Kidney (tissue), 22 donors: ENCODE data around the gene DCLRE1B. TPM values are rescaled to one million over a fixed set of nuclear protein-coding genes. Genes with fewer than 3 reads are reported as not detected.

Experiments
- DNase-seq, 5 donors: peaks; one replicate each; pipeline ENCODE4 v3.0.0-alpha.2; 2013 to 2020
- FAIRE-seq: peaks from 2 replicates; lab custom pipeline; 2012; peaks lifted over from hg19 to GRCh38; lab: Jason Lieb, UNC
- H3K27ac ChIP-seq, 2 donors: one replicate each; pipeline ENCODE4 v1.7.0; 2013; ENCODE audit warnings: low read depth in 2 of 2, low read length in 2 of 2, inconsistent platforms in 1 of 2
- H3K27me3 ChIP-seq: one replicate; pipeline ENCODE4 v1.7.1; 2013; ENCODE audit warnings: low read length, inconsistent platforms; ENCODE audit not compliant: control insufficient read depth, insufficient read depth
- H3K36me3 ChIP-seq, 3 donors: one replicate each; pipeline versions ENCODE4 v1.7.0 to v1.7.1; 2013; ENCODE audit warnings: low read length in 3 of 3, control low read depth in 1 of 3, inconsistent platforms in 1 of 3; ENCODE audit not compliant: insufficient read depth in 3 of 3, control insufficient read depth in 2 of 3
- H3K4me1 ChIP-seq, 3 donors: one replicate each; pipeline versions ENCODE4 v1.7.0 to v1.7.1; 2013; ENCODE audit warnings: low read length in 3 of 3, inconsistent platforms in 1 of 3, low read depth in 1 of 3; ENCODE audit not compliant: control insufficient read depth in 2 of 3, insufficient read depth in 2 of 3
- H3K4me3 ChIP-seq, 3 donors: one replicate each; pipeline versions ENCODE4 v1.7.0 to v1.8.1; 2013; ENCODE audit warnings: low read length in 3 of 3, control low read depth in 1 of 3, inconsistent platforms in 1 of 3
- H3K9ac ChIP-seq, 3 donors: one replicate each; pipeline versions ENCODE4 v1.7.0 to v1.7.1; 2013; ENCODE audit warnings: low read length in 3 of 3, control low read depth in 1 of 3, inconsistent platforms in 1 of 3
- H3K9me3 ChIP-seq, 3 donors: one replicate each; pipeline versions ENCODE4 v1.7.0 to v1.7.1; 2013; ENCODE audit warnings: low read length in 3 of 3, control low read depth in 1 of 3, inconsistent platforms in 1 of 3; ENCODE audit not compliant: control insufficient read depth in 2 of 3, insufficient read depth in 1 of 3
- CTCF ChIP-seq: IDR thresholded peaks from 3 replicates; pipeline ENCODE4 v1.5.1; 2012; ENCODE audit warnings: mild to moderate bottlenecking, moderate library complexity, borderline replicate concordance; ENCODE audit not compliant: insufficient read depth; ENCODE audit errors: extremely low read depth
- intact Hi-C: fragments of 100-400 bp; cut with DNase I; formaldehyde crosslinking; loops from one replicate; pipeline ENCODE4 v1.11.1; 2022
- long read RNA-seq, 10 donors: library from polyadenylated mRNA in 1 of 10; unstranded in 1 of 10; transcript quantifications; one replicate each; pipeline ENCODE4 v2.0.0 and lab custom pipeline, GENCODE V29; 2021 to 2026
- polyA plus RNA-seq: library from polyadenylated mRNA; stranded (reverse); fragments of 350-450 nt; fragmentation: Illumina TruSeq; extraction: RNeasy Lipid Tissue Mini Kit (QIAGEN cat#74804); gene quantifications from one replicate; pipeline ENCODE4 v1.2.3, GENCODE V29; 2014; ENCODE audit warnings: low read depth, low replicate concordance; ENCODE audit not compliant: insufficient read depth
- total RNA-seq: library from RNA; stranded (reverse); fragmentation: NEBNext Ultra II Directional; extraction: Animal tissue kit (Norgen Biotek cat#: 25700); gene quantifications from one replicate; pipeline ENCODE4 v1.2.1, GENCODE V29; 2021
- donor health status: control.
- donor health status: control.
- donor health status: control.
- donor health status: control.
- donor health status: control.
- donor health status: DM: yes; HTN: yes; CAD: no.
- donor health status: Normal renal cell carcinoma (clear cell type).

The DCLRE1B gene
- 6.1 TPM for total RNA-seq
- 1.4 TPM for polyA plus RNA-seq
- long read RNA-seq, donor 1, partial matches to known transcripts = 0 of 4 reads
- long read RNA-seq, donor 1, other reads (novel, unspliced or antisense) = 0 of 4 reads
- long read RNA-seq, donor 2, partial matches to known transcripts = 0 of 6 reads
- long read RNA-seq, donor 2, other reads (novel, unspliced or antisense) = 0 of 6 reads
- long read RNA-seq, donor 3, partial matches to known transcripts = 0 of 1 reads
- long read RNA-seq, donor 3, other reads (novel, unspliced or antisense) = 0 of 1 reads
- long read RNA-seq, donor 4 = 0 reads
- long read RNA-seq, donor 5 = 0 reads
- long read RNA-seq, donor 6, partial matches to known transcripts = 0 of 1 reads
- long read RNA-seq, donor 6, other reads (novel, unspliced or antisense) = 0 of 1 reads
- long read RNA-seq, donor 7, partial matches to known transcripts = 2 of 8 reads
- long read RNA-seq, donor 7, other reads (novel, unspliced or antisense) = 0 of 8 reads
- long read RNA-seq, donor 8, partial matches to known transcripts = 0 of 3 reads
- long read RNA-seq, donor 8, other reads (novel, unspliced or antisense) = 0 of 3 reads
- long read RNA-seq, donor 9, partial matches to known transcripts = 0 of 1 reads
- long read RNA-seq, donor 9, other reads (novel, unspliced or antisense) = 0 of 1 reads
- long read RNA-seq, donor 10, partial matches to known transcripts = 0 of 5 reads
- long read RNA-seq, donor 10, other reads (novel, unspliced or antisense) = 0 of 5 reads

- FAIRE-seq = peak; percentile 93
- intact Hi-C loops = no loop called here
- peaks cover 4 to 8% (median 7%) of the 10 kb centered on the region in 3 donors for H3K36me3 ChIP-seq
Observed at GRCh38 chr1:113904674-113905434, at the start of gene DCLRE1B, which contains the start of gene AP4B1. Gene DCLRE1B, plus strand, starts transcription at chr1:113905326. Its CDS starts 261 bp downstream, at chr1:113905587. Gene AP4B1, minus strand, starts transcription at chr1:113904799. Its CDS starts 82 bp downstream, at chr1:113904717.

GRCh38 chr1:113855630-113856400 is 49.3 kb upstream of the DCLRE1B start:
- H3K27me3 ChIP-seq = no peaks in the 10 kb centered on the region
- H3K4me1 ChIP-seq = no peaks in the 10 kb centered on the region
- TF ChIP-seq CTCF = no peak
- H3K27ac ChIP-seq = no peak overlapping the region
- H3K36me3 ChIP-seq = no peaks in the 10 kb centered on the region
- no peak overlapping the region for H3K4me3 ChIP-seq
- intact Hi-C loops = no loop called here
- DNase-seq (no peak), FAIRE-seq (no peak)
- no peaks in the 10 kb centered on the region for H3K9me3 ChIP-seq
- H3K9ac ChIP-seq = no peak overlapping the region

More at GRCh38 chr1:113904674-113905434, at the start of gene DCLRE1B, which contains the start of gene AP4B1:
- H3K9ac ChIP-seq = peak within 1 kb of the TSS; percentile 85 to 100 (median 99)
- peaks cover 0 to 13% (median 0%) of the 10 kb centered on the region in 3 donors for H3K4me1 ChIP-seq
- DNase-seq = peak; percentile 99 to 100 (median 100)
- peak; percentile 76 for TF ChIP-seq CTCF
- no peaks in the 10 kb centered on the region for H3K27me3 ChIP-seq
- peak within 1 kb of the TSS; percentile 85 to 98 (median 93) for H3K4me3 ChIP-seq
- peak within 1 kb of the TSS; percentile 72 to 94 for H3K27ac ChIP-seq
- no peaks in the 10 kb centered on the region for H3K9me3 ChIP-seq

- H3K9me3 ChIP-seq = no peaks in the 10 kb centered on the region
- H3K27ac ChIP-seq = no peak overlapping the region
- H3K4me3 ChIP-seq = no peak overlapping the region
- H3K4me1 ChIP-seq = no peaks in the 10 kb centered on the region
- H3K9ac ChIP-seq = no peak overlapping the region
- no peak for TF ChIP-seq CTCF
- DNase-seq (no peak), FAIRE-seq (no peak)
- no peaks in the 10 kb centered on the region for H3K27me3 ChIP-seq
- intact Hi-C loops = no loop called here
- no peaks in the 10 kb centered on the region for H3K36me3 ChIP-seq
Observed at GRCh38 chr1:113856401-113856790, 48.7 kb upstream of the DCLRE1B start.
